ENCODE data around the gene FGD6.
A peak's percentile ranks its signal among the peaks of the same experiment; 100 is the strongest.

The FGD6 gene

GRCh38 chr12:95074766-95075165 is 142.5 kb downstream of the FGD6 start:
- DNase-seq, result no peak

GRCh38 chr12:95073698-95074520 is 143.4 kb downstream of the FGD6 start:
- DNase-seq, result no peak

DNA sequence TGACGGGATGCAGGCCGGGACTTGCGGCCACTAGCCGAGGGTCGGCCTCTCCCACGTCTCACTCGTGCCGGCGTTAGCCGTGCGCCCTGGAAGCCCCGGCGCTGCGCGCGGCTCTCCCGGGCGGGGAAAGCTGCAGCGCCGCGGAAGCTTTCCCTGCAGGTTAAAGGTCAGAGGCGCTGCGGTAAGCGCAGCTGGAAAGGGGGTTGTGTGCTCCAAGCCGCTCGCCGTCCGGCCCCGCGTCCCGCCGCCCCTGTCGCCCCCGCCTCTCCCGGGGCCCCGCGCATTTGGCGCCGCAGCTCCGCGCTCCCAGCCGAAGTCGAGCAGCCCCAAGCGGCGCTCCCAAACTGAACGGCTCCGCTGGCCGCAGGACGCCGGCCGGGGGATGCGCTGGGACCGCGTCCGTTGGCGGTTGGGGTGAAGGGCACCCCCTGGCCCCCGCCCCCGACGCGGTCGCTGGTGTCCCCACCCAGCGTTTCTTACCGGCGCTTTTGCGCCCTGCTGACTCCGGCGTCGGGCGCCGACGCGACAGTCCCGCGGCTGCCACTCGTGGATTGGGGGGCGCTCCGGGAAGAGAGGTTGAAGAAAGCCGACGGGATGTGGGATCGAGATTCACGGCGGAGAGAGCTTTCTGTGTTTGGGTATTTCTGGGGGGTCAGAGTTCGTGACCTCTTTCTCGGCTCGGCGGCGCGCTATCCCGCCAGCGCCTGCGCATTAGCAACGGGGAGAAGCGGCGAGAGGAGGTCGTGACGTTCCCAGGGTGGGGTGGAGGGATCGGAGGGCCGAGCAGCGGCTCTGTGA is 144.2 kb downstream of the FGD6 start, which contains the start of gene NR2C1:
TSS of gene NR2C1 (minus strand) at position 719 of the 798 bp plus-strand sequence. CDS start 6,234 bp downstream, outside the sequence.
- peak; percentile 93 for DNase-seq

DNA sequence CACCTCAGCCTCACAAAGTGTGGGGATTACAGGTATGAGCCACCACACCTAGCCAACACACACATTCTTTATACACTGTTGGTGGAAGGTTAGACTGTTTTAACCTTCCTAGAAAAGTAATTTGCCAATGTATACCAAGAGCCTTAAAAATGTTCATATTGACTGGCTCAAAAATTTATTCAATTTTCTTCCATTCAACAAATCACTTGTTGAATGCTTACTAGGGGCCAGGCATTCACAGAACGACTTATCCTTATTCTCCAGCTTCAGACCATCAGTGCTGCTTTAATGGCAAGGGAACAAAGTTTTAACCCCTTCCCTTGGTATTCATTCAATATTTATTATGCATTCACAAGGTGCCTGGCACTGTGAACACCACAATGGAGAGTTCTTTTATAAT is 146.9 kb downstream of the FGD6 start:
- DNase-seq, result no peak

DNA sequence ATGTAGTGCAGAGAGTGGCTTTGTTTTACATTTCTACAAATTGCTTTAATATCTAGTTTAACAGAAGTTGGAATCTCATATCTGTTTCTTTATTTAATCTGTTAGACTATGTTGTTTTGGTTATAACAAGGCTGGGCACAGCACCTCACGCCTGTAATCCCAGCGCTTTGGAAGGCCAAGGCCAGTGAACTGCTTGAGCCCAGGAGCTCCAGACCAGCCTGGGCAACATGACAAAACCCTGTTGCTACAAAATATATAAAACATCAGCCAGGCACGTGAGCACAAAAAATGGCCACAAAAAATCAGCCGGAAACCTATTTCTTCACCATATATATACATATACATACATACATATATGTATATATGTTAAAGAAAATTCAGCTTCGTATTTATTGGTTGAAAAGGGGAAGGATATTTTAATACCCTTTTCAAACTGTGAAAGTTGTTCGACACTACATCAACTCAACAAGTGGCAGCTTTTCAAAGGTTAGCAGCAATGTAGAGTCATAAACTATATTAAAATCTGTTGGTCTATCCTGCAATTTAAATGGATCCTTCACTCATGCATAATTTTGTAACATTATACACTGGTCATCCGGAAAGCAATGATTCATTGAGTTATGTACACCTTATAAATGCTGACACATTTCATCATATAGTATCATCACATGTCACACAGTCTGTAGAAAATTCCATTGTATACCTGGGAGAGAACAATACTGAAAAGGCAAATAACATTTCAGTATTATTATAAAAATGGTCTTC is 151.0 kb downstream of the FGD6 start:
- DNase-seq, result no peak

GRCh38 chr12:95060951-95061350 is 156.3 kb downstream of the FGD6 start:
- DNase-seq, result no peak

DNA sequence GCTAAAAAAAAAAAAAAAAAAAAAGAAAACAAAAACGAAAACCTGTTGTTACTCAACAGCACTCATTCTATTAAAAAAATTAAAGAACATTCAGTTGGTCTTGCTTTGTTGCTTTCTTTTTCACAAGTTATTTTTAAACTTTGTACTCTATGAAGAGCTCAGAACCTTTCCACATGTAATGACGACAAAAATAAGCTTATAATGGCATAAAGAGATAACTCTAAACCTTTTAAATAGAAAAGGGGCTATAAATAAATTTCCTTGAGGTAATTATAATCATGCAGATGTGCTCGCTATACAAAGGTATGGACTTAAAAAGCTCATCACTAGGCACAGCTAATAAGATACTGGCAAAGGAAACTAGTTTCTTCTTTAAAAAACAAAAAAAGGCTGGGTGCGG is 157.3 kb downstream of the FGD6 start:
- no peak for DNase-seq

DNA sequence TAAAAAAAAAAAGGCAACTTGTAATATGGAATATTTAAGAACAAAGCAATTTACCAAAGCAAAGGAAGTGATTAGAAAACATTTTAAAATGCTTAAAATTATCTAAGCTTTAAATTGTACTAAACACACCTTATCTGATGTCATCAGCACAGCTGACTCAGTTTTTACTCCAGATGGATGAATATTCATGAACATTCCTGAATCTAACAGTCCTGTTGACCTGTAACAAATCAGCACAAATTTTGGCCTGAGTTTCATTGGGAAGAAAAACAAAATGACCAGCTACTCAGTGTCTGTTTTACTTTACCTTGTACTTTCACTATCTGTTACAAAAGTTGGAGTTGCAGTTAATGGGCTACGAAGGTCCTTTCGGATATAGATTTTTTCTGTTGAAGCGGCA is 159.8 kb downstream of the FGD6 start:
- no peak for DNase-seq

DNA sequence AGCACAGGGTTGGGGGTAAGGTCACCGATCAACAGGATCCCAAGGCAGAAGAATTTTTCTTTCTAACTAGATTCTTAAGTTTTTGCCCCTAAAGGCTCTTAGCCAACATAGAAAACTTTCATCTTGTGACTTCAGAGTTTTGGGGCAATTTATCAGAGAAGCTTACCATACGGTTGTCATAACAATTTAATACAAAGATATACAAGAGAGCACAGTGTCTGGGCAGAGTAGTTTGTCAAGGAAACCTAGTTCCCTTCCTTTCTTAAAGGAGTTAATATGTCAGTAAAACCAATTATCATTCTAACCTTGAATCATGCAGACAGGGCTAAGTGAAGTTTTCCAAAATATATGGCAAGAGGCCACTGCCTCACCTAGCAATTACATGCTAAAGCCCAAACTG is 162.2 kb downstream of the FGD6 start:
- DNase-seq, result no peak

DNA sequence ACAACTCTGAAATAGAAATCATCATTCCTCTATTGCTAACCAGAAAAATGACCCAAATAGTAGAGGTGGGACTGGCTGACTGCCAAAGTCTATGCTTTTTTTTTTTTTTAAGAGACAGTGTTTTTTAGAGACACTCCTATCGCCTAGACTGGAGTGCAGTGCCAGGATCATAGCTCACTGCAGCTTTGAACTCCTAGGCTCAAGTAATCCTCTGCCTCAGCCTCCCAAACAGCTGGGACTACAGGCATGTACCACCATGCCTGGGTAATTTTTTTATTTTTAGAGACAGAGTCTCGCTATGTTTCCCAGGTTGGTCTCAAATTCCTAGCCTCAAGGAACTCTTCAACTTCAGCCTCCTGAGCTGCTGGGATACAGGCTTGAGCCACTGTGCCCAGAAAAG is 163.1 kb downstream of the FGD6 start:
- no peak for DNase-seq

GRCh38 chr12:95051241-95051640 is 166.0 kb downstream of the FGD6 start:
- no peak for DNase-seq

DNA sequence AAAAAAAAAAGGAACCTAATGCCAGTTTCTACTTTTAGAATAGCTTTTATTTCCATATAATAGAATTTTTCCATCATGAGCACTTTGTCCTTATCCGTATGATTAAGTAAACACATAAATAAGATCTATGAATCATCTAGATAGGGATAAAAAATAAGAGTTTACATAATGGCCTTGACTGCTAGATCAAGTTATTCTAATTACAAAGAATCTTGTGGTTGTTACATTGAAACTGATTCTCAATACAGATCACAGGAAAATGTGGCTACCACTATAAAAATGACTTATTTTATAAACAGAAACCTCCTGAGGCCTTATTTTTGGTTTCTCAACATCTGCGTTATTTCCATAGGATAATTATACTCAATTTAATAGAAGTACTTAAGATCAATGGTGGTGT is 179.4 kb downstream of the FGD6 start:
- DNase-seq, result no peak

DNA sequence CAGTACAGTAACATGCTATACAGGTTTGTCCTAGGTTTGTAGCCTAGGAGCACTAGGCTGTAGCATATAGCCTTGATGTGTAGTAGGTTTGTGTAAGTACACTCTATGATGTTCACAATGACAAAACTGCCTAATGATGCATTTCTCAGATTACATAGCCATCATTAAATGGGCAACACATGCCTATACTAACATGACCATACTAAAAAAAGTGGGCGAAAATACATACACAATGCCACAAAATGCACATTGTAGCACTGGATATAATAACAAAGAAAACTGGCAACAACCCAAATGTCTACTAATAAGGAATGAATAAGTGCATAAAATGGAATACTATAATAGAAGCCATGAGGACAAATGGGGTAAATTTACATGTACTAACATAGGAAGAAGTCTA is 182.5 kb downstream of the FGD6 start:
- DNase-seq, result no peak

Data from activated CD8-positive, alpha-beta memory T cell treated with anti-CD3 and anti-CD28 coated beads, Interleukin-2, amount 50 U/mL, for 48 hours (primary cell).